HCT116 (cell line): Measurements from ENCODE around the gene HAAO. TPM values are rescaled to one million over a fixed set of nuclear protein-coding genes. Genes with fewer than 3 reads are reported as not detected.
A peak's percentile ranks its signal among the peaks of the same experiment; 100 is the strongest.

Source experiments
- ATAC-seq: fragments of 200-7000 bp; cut with Tn5 transposase; 2 replicates; pipeline ENCODE4 v1.9.1; 2020; ENCODE audit warnings: mild to moderate bottlenecking, moderate library complexity
- BruUV-seq: library from RNA; stranded (reverse); fragments of 400-500 nt; replicated peaks from 2 replicates; lab custom pipeline; 2021; lab: Mats Ljungman, UMichigan
- CTCF ChIA-PET: fragments of 300-600 bp; sonication (Branson Sonifier 250); formaldehyde crosslinking; loops from one replicate; lab custom pipeline; 2021; ENCODE audit warnings: antibody characterized with exemption; lab: Charles Lee
- POLR2A ChIA-PET: fragments of 300-600, 350-600 bp; sonication (Branson Sonifier 250); formaldehyde crosslinking; loops from one replicate; lab custom pipeline; 2021; ENCODE audit warnings: antibody characterized with exemption; lab: Charles Lee
- RAD21 ChIA-PET, 2 experiments: fragments of 300-600 bp; sonication (Branson Sonifier 250); formaldehyde crosslinking; loops; one replicate each; lab custom pipeline; 2023; ENCODE audit warnings: low total read pairs in 2 of 2; ENCODE audit not compliant: uncharacterized antibody in 2 of 2, unreplicated experiment in 2 of 2, low non-redundant PET in 1 of 2; lab: Charles Lee
- DNase-seq: peaks from one replicate; pipeline ENCODE4 v3.0.0-alpha.2; 2010; ENCODE audit warnings: low read depth, low spot score
- H2AFZ ChIP-seq: fragments of 200-600 bp; shearing (Covaris generic), sonication (generic); 2 replicates; pipeline ENCODE4 v1.6.1; 2017; ENCODE audit warnings: low read depth, mixed run types, mixed read lengths, antibody characterized with exemption, low read length; ENCODE audit not compliant: poor library complexity, severe bottlenecking
- H3K27ac ChIP-seq: 2 replicates; pipeline ENCODE4 v1.5.1; 2012; ENCODE audit warnings: low read depth, low read length
- H3K27me3 ChIP-seq: fragments of 200-600 bp; sonication (generic); 2 replicates; pipeline ENCODE4 v1.6.1; 2016; ENCODE audit warnings: mixed run types, low read length, mixed read lengths; ENCODE audit not compliant: insufficient read depth
- H3K36me3 ChIP-seq, 2 experiments: fragments of 200-500 bp in 1 of 2; fragments of 200-600 bp in 1 of 2; sonication (Bioruptor generic) in 1 of 2; sonication (generic) in 1 of 2; 2 replicates each; pipeline versions ENCODE4 v1.5.1 to v1.6.1; 2014 to 2016; ENCODE audit warnings: low read length in 2 of 2, inconsistent platforms in 1 of 2, mixed read lengths in 1 of 2, mixed run types in 1 of 2; ENCODE audit not compliant: insufficient read depth in 2 of 2, control insufficient read depth in 1 of 2
- H3K4me1 ChIP-seq, 2 experiments: fragments of 200-600 bp in 1 of 2; sonication (generic) in 1 of 2; 2 replicates each; pipeline versions ENCODE4 v1.5.1 to v1.6.1; 2012 to 2017; ENCODE audit warnings: low read length in 2 of 2, inconsistent platforms in 1 of 2, mild to moderate bottlenecking in 1 of 2, mixed read lengths in 1 of 2, mixed run types in 1 of 2, moderate library complexity in 1 of 2; ENCODE audit not compliant: insufficient read depth in 2 of 2, control insufficient read depth in 1 of 2
- H3K4me2 ChIP-seq: fragments of 200-600 bp; sonication (generic); 2 replicates; pipeline ENCODE4 v1.6.1; 2017; ENCODE audit warnings: mixed run types, low read length, mixed read lengths
- H3K4me3 ChIP-seq, 2 experiments: fragments of 200-600 bp in 1 of 2; sonication (generic) in 1 of 2; replicated peaks in 1 of 2; 2 replicates each; pipeline ENCODE4 v1.5.1; 2011 to 2016; ENCODE audit warnings: low read length in 2 of 2, control low read depth in 1 of 2, low read depth in 1 of 2, mild to moderate bottlenecking in 1 of 2, mixed read lengths in 1 of 2, mixed run types in 1 of 2
- H3K79me2 ChIP-seq: fragments of 200-600 bp; sonication (generic); 2 replicates; pipeline ENCODE4 v1.6.1; 2017; ENCODE audit warnings: mild to moderate bottlenecking, mixed run types, low read length, moderate library complexity, mixed read lengths; ENCODE audit not compliant: insufficient read depth
- H3K9ac ChIP-seq: fragments of 200-600 bp; sonication (generic); 2 replicates; pipeline ENCODE4 v1.6.1; 2016; ENCODE audit warnings: low read length, mixed read lengths
- H3K9me2 ChIP-seq: fragments of 200-600 bp; sonication (generic), shearing (Covaris generic); 2 replicates; pipeline ENCODE4 v1.6.1; 2017; ENCODE audit warnings: mixed run types, mild to moderate bottlenecking, moderate library complexity; ENCODE audit not compliant: insufficient read depth
- H3K9me3 ChIP-seq, 2 experiments: fragments of 200-500 bp in 1 of 2; fragments of 200-600 bp in 1 of 2; sonication (Bioruptor generic) in 1 of 2; sonication (generic) in 1 of 2; 2 replicates each; pipeline ENCODE4 v1.6.1; 2014 to 2017; ENCODE audit warnings: low read length in 2 of 2, mixed read lengths in 2 of 2, inconsistent platforms in 1 of 2, low read depth in 1 of 2, mild to moderate bottlenecking in 1 of 2, mixed run types in 1 of 2, moderate library complexity in 1 of 2; ENCODE audit not compliant: control insufficient read depth in 1 of 2, insufficient read depth in 1 of 2
- H4K20me1 ChIP-seq: fragments of 200-600 bp; sonication (generic), shearing (Covaris generic); 2 replicates; pipeline ENCODE4 v1.6.1; 2017; ENCODE audit warnings: mixed run types, mild to moderate bottlenecking, moderate library complexity; ENCODE audit not compliant: insufficient read depth
- CBX3 ChIP-seq: IDR thresholded peaks from 2 replicates; pipeline ENCODE4 v1.6.1; 2012; ENCODE audit warnings: low read depth
- CEBPB ChIP-seq: IDR thresholded peaks from 2 replicates; pipeline ENCODE4 v1.6.1; 2012; ENCODE audit warnings: low read depth
- CTCF ChIP-seq, 3 experiments: fragments of 200-600 bp in 1 of 3; sonication (generic) in 1 of 3; IDR thresholded peaks in 2 of 3; conservative IDR thresholded peaks in 1 of 3; 2 replicates each; pipeline ENCODE4 v1.5.1; 2012 to 2017; ENCODE audit warnings: low read depth in 2 of 3, low read length in 2 of 3, antibody characterized with exemption in 1 of 3, borderline replicate concordance in 1 of 3, control low read depth in 1 of 3, mild to moderate bottlenecking in 1 of 3, mixed read lengths in 1 of 3, mixed run types in 1 of 3, moderate library complexity in 1 of 3; ENCODE audit not compliant: insufficient read depth in 1 of 3
- EGR1 ChIP-seq: IDR thresholded peaks from 2 replicates; pipeline ENCODE4 v1.6.1; 2012; ENCODE audit warnings: low read depth
- EZH2 ChIP-seq: fragments of 200-600 bp; sonication (generic); IDR thresholded peaks from 2 replicates; pipeline ENCODE4 v1.6.1; 2017; ENCODE audit warnings: antibody characterized with exemption, mixed run types
- EZH2phosphoT487 ChIP-seq: fragments of 200-600 bp; IDR thresholded peaks from 2 replicates; pipeline ENCODE4 v1.6.1; 2018; ENCODE audit warnings: antibody characterized with exemption, borderline replicate concordance
- FOSL1 ChIP-seq: IDR thresholded peaks from 2 replicates; pipeline ENCODE4 v1.6.1; 2012; ENCODE audit warnings: low read depth
- JUND ChIP-seq: IDR thresholded peaks from 2 replicates; pipeline ENCODE4 v1.6.1; 2012
- MAX ChIP-seq: IDR thresholded peaks from 2 replicates; pipeline ENCODE4 v1.6.1; 2012
- RAD21 ChIP-seq: IDR thresholded peaks from 2 replicates; pipeline ENCODE4 v1.6.1; 2012; ENCODE audit warnings: low read depth, mild to moderate bottlenecking
- SP1 ChIP-seq: IDR thresholded peaks from 2 replicates; pipeline ENCODE4 v1.6.1; 2012; ENCODE audit warnings: low read depth
- SRF ChIP-seq: IDR thresholded peaks from 2 replicates; pipeline ENCODE4 v1.6.1; 2012; ENCODE audit warnings: low read depth
- TCF7L2 ChIP-seq: IDR thresholded peaks from 2 replicates; pipeline ENCODE4 v1.7.0; 2011; ENCODE audit warnings: borderline replicate concordance, inconsistent platforms; ENCODE audit not compliant: insufficient read depth, insufficient read length; ENCODE audit errors: extremely low read depth
- YY1 ChIP-seq: IDR thresholded peaks from 2 replicates; pipeline ENCODE4 v1.6.1; 2011; ENCODE audit warnings: low read length, low read depth, moderate library complexity, mild to moderate bottlenecking; ENCODE audit not compliant: insufficient replicate concordance; ENCODE audit errors: extremely low read depth
- ZFX ChIP-seq: fragments of 450-650 bp; IDR thresholded peaks from 2 replicates; pipeline ENCODE4 v1.6.1; 2017
- ZNF274 ChIP-seq: fragments of 200-500 bp; sonication (Bioruptor generic); IDR thresholded peaks from 2 replicates; pipeline ENCODE4 v1.6.1; 2014; ENCODE audit warnings: mild to moderate bottlenecking, low read depth, low read length, inconsistent platforms
- intact Hi-C: fragments of 100-400 bp; cut with micrococcal nuclease; formaldehyde crosslinking; loops from 2 replicates; pipeline ENCODE4 v1.10.0; 2022
- total RNA-seq: library from RNA; stranded (reverse); gene quantifications from one replicate; pipeline ENCODE4 v1.2.1, GENCODE V29; 2021; ENCODE audit not compliant: unreplicated experiment
- TF ChIP-seq, protein P1 (sequence below): IDR thresholded peaks from 2 replicates; pipeline ENCODE4 v1.6.1; 2012; ENCODE audit warnings: low read depth

HAAO gene
- total RNA-seq, 1 experiment from 2014 or later, result not detected

- ATAC-seq, result peak; percentile 97
- no peaks in the 10 kb centered on the region for H3K79me2 ChIP-seq
- peak overlapping the region; percentile 86 for H2AFZ ChIP-seq
- H3K4me1 ChIP-seq, result peaks cover 0 to 3% of the 10 kb centered on the region in 2 experiments; a peak in 1 of 4 replicates
- H3K9me3 ChIP-seq, result no peaks in the 10 kb centered on the region
- no peak overlapping the region for H3K4me3 ChIP-seq
- H4K20me1 ChIP-seq, result no peaks in the 10 kb centered on the region
- DNase-seq, result peak; percentile 48
- no peaks in the 10 kb centered on the region for H3K27me3 ChIP-seq
- intact Hi-C loops, result loop anchor here (10.0 kb wide), 1 partner anchor 276 kb away; the partner anchor contains the start of gene KCNG3
- no peak overlapping the region for H3K9ac ChIP-seq
- H3K4me2 ChIP-seq, result peak overlapping the region; percentile 28; the same call in 1 of the 2 replicates
- no peaks in the 10 kb centered on the region for H3K9me2 ChIP-seq
- no peak overlapping the region for H3K27ac ChIP-seq
- ChIA-PET CTCF (interaction anchor here (0.8 kb wide), 1 partner anchor 500 kb away, joined by 3 read pairs; no protein-coding TSS in a partner anchor), RAD21 (no interaction called here), POLR2A (no interaction called here)
- TF ChIP-seq MAX (no peak), JUND (no peak), EZH2 (no peak), SRF (no peak), RAD21 (peak; percentile 76), EGR1 (no peak), CTCF (IDR thresholded peaks at IDR 0.05 in 2 of 3, conservative IDR thresholded peaks at IDR 0.05 in 1 of 3; ENCODE audit: borderline replicate concordance in 1 of 3, insufficient read depth in 1 of 3, low read depth in 2 of 3, low read length in 2 of 3) (peak; percentile 63 to 98 (median 73)), EZH2phosphoT487 (no peak), YY1 (no peak), CBX3 (no peak), CEBPB (no peak), ZNF274 (no peak), TCF7L2 (no peak), ZFX (no peak), FOSL1 (no peak), SP1 (no peak)
- TF ChIP-seq, protein P1, sequence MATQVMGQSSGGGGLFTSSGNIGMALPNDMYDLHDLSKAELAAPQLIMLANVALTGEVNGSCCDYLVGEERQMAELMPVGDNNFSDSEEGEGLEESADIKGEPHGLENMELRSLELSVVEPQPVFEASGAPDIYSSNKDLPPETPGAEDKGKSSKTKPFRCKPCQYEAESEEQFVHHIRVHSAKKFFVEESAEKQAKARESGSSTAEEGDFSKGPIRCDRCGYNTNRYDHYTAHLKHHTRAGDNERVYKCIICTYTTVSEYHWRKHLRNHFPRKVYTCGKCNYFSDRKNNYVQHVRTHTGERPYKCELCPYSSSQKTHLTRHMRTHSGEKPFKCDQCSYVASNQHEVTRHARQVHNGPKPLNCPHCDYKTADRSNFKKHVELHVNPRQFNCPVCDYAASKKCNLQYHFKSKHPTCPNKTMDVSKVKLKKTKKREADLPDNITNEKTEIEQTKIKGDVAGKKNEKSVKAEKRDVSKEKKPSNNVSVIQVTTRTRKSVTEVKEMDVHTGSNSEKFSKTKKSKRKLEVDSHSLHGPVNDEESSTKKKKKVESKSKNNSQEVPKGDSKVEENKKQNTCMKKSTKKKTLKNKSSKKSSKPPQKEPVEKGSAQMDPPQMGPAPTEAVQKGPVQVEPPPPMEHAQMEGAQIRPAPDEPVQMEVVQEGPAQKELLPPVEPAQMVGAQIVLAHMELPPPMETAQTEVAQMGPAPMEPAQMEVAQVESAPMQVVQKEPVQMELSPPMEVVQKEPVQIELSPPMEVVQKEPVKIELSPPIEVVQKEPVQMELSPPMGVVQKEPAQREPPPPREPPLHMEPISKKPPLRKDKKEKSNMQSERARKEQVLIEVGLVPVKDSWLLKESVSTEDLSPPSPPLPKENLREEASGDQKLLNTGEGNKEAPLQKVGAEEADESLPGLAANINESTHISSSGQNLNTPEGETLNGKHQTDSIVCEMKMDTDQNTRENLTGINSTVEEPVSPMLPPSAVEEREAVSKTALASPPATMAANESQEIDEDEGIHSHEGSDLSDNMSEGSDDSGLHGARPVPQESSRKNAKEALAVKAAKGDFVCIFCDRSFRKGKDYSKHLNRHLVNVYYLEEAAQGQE, result no peak
- no TSS peak for BruUV-seq
- H3K36me3 ChIP-seq, result no peaks in the 10 kb centered on the region
These were observed 21.9 kb downstream of the HAAO start for GRCh38 chr2:42770288-42771131.
